Kidney (tissue), 14 donors: Measurements from ENCODE around the gene TMEM154. TPM values are rescaled to one million over a fixed set of nuclear protein-coding genes. Genes with fewer than 3 reads are reported as not detected.

Source experiments
- DNase-seq, 5 donors: peaks; one replicate each; pipeline ENCODE4 v3.0.0-alpha.2; 2013 to 2020
- FAIRE-seq: peaks from 2 replicates; lab custom pipeline; 2012; peaks lifted over from hg19 to GRCh38; lab: Jason Lieb, UNC
- H3K27ac ChIP-seq, 2 donors: one replicate each; pipeline ENCODE4 v1.7.0; 2013; ENCODE audit warnings: low read depth in 2 of 2, low read length in 2 of 2, inconsistent platforms in 1 of 2
- H3K27me3 ChIP-seq: one replicate; pipeline ENCODE4 v1.7.1; 2013; ENCODE audit warnings: low read length, inconsistent platforms; ENCODE audit not compliant: control insufficient read depth, insufficient read depth
- H3K36me3 ChIP-seq, 3 donors: one replicate each; pipeline versions ENCODE4 v1.7.0 to v1.7.1; 2013; ENCODE audit warnings: low read length in 3 of 3, control low read depth in 1 of 3, inconsistent platforms in 1 of 3; ENCODE audit not compliant: insufficient read depth in 3 of 3, control insufficient read depth in 2 of 3
- H3K4me1 ChIP-seq, 3 donors: one replicate each; pipeline versions ENCODE4 v1.7.0 to v1.7.1; 2013; ENCODE audit warnings: low read length in 3 of 3, inconsistent platforms in 1 of 3, low read depth in 1 of 3; ENCODE audit not compliant: control insufficient read depth in 2 of 3, insufficient read depth in 2 of 3
- H3K4me3 ChIP-seq, 3 donors: one replicate each; pipeline versions ENCODE4 v1.7.0 to v1.8.1; 2013; ENCODE audit warnings: low read length in 3 of 3, control low read depth in 1 of 3, inconsistent platforms in 1 of 3
- H3K9ac ChIP-seq, 3 donors: one replicate each; pipeline versions ENCODE4 v1.7.0 to v1.7.1; 2013; ENCODE audit warnings: low read length in 3 of 3, control low read depth in 1 of 3, inconsistent platforms in 1 of 3
- H3K9me3 ChIP-seq, 3 donors: one replicate each; pipeline versions ENCODE4 v1.7.0 to v1.7.1; 2013; ENCODE audit warnings: low read length in 3 of 3, control low read depth in 1 of 3, inconsistent platforms in 1 of 3; ENCODE audit not compliant: control insufficient read depth in 2 of 3, insufficient read depth in 1 of 3
- CTCF ChIP-seq: IDR thresholded peaks from 3 replicates; pipeline ENCODE4 v1.5.1; 2012; ENCODE audit warnings: mild to moderate bottlenecking, moderate library complexity, borderline replicate concordance; ENCODE audit not compliant: insufficient read depth; ENCODE audit errors: extremely low read depth
- intact Hi-C: fragments of 100-400 bp; cut with DNase I; formaldehyde crosslinking; loops from one replicate; pipeline ENCODE4 v1.11.1; 2022
- polyA plus RNA-seq: library from polyadenylated mRNA; stranded (reverse); fragments of 350-450 nt; fragmentation: Illumina TruSeq; extraction: RNeasy Lipid Tissue Mini Kit (QIAGEN cat#74804); gene quantifications from one replicate; pipeline ENCODE4 v1.2.3, GENCODE V29; 2014; ENCODE audit warnings: low read depth, low replicate concordance; ENCODE audit not compliant: insufficient read depth
- total RNA-seq: library from RNA; stranded (reverse); fragmentation: NEBNext Ultra II Directional; extraction: Animal tissue kit (Norgen Biotek cat#: 25700); gene quantifications from one replicate; pipeline ENCODE4 v1.2.1, GENCODE V29; 2021
- donor health status: control.
- donor health status: control.
- donor health status: control.
- donor health status: control.
- donor health status: control.
- donor health status: DM: yes; HTN: yes; CAD: no.
- donor health status: Normal renal cell carcinoma (clear cell type).

TMEM154 gene
- total and polyA plus RNA-seq, 2 donors from 2014 or later = 0.09 to 11.0 TPM

- no peak overlapping the region for H3K4me3 ChIP-seq
- intact Hi-C loops = no loop called here
- H3K27me3 ChIP-seq = no peaks in the 10 kb centered on the region
- DNase-seq (no peak), FAIRE-seq (no peak)
- TF ChIP-seq CTCF = no peak
- no peak overlapping the region for H3K27ac ChIP-seq
- H3K9ac ChIP-seq = no peak overlapping the region
- no peaks in the 10 kb centered on the region for H3K4me1 ChIP-seq
- no peaks in the 10 kb centered on the region for H3K36me3 ChIP-seq
- no peaks in the 10 kb centered on the region for H3K9me3 ChIP-seq
Measured at GRCh38 chr4:152691761-152692160, 12.0 kb upstream of the TMEM154 start.

- Histone ChIP-seq H3K9ac (no peak overlapping the region), H3K4me3 (no peak overlapping the region), H3K27ac (no peak overlapping the region), H3K9me3 (no peaks in the 10 kb centered on the region), H3K4me1 (no peaks in the 10 kb centered on the region), H3K27me3 (no peaks in the 10 kb centered on the region), H3K36me3 (no peaks in the 10 kb centered on the region)
- FAIRE-seq = no peak
- peak in 1 of 5 donors; percentile 29 for DNase-seq
- no peak for TF ChIP-seq CTCF
- intact Hi-C loops = no loop called here
Measured at GRCh38 chr4:152690706-152691651, 11.2 kb upstream of the TMEM154 start.

- FAIRE-seq (no peak), DNase-seq (no peak)
- H3K27me3 ChIP-seq = no peaks in the 10 kb centered on the region
Measured at GRCh38 chr4:152689615-152690501, 10.1 kb upstream of the TMEM154 start.

More at GRCh38 chr4:152689615-152690501, 10.1 kb upstream of the TMEM154 start:
- TF ChIP-seq CTCF = no peak
- no peak overlapping the region for H3K4me3 ChIP-seq
- H3K9ac ChIP-seq = no peak overlapping the region
- no peaks in the 10 kb centered on the region for H3K36me3 ChIP-seq
- H3K4me1 ChIP-seq = no peaks in the 10 kb centered on the region
- no peak overlapping the region for H3K27ac ChIP-seq
- intact Hi-C loops = no loop called here
- H3K9me3 ChIP-seq = no peaks in the 10 kb centered on the region
